Measurements from ENCODE around the gene NHEJ1.

Gene NHEJ1

GRCh38 chr2:219122202-219122980 lies 38.2 kb downstream of the NHEJ1 start:
- no peak for DNase-seq

DNA sequence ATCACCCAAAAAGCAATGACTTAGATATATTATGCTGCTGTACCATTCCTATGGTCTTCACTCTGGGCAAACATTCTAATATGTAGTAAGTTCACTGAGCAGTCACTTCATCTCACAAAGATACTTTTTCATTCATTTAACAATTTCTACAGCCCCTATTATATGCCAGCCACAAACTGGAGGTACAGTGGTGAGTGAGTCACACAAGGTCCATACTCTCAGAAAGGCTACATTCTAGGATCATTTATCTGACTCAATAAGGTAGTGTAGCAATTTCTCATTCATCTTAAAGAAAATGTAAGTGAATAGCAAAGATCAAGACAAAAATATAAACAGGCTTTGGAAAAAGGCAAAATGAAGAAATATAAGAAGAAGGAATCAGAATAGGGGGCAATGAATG lies 40.5 kb downstream of the NHEJ1 start:
- no peak for DNase-seq

DNA sequence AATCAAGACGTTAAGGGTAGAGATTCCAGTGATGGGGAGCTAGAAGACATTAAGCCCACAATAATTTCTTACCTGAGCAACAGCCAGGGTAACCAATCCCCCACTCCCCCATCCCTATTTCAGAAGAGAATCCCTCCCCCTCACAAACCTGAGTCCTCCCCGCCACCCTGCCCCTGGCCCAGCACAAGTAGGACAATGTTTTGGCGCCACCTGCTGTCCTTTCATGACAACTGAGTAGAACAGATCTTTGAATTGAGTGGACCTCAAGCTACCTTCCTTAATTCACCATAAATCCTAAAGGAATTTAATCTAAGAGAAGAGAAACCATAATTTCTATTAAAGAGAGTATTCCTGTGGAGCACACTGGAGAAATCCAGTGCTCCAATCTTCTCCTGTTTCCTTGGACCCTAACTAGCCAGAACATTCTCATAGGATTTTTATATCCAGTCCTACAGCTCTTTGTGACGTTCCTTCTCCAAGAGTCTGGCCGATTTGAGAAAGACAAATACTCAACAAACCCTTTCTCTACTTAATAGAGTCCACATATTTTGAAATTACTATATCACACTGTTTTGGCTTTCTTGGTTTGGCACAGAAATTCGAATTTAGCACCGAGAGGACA lies 41.1 kb downstream of the NHEJ1 start:
- DNase-seq: peak; percentile 33

DNA sequence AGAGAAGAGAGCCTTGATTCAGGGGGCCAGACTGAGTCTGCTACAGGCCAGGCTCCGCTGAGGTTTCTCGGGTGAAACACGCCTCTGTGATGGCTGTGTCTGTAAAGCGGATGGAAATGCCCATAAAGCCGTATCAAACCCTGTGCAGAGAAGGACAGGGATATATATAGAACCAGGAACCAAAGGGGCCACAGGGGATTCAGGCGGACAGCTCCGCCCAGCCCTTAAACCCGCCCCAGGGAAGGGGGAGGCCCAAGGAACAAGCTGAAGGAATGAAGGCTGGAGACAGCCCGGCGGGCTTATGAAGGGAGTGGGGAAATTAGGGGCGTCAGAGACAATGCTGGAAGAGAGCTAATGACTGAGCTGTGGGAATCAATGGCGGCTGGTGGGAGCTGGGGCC lies 42.1 kb downstream of the NHEJ1 start:
- no peak for DNase-seq

DNA sequence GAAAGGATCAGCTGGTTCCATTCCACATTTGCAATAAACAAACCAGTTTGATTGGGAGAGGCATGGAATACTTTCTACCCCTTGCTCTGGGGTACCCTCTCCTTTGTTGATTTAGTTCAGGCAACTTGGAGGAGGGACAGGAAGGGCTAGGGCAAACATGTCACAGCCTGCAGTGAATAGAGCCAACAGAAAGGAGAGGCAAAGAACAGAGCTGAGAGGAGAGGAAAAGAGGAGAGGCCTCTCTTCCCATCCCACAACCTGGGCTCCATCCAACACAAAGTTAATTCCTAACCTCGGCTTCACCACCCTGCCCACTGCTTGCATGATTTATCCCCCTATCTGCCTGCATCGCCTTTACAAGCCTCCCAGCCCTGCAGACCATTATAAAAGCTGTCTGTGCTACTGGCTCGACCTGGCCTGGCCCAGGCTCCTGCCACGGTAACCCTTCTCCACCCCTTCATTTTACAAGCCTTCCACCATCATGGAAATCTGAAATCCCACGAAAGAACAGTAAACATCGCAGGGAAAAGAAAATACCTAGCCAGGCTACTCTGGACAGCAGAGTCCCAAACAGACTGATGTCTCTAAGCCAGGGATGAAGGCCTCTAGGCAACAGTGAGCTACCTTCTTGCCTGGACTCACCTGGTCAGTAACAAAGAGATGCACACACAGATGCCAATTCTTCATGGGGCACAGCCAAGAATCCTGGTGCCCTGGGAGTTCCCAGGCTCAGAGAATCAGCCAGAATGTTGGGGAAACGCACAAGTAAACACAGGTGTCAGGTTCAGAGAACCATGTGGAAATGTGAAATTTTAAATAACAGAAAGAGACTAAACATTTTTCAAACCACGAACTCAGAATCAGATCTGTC lies 43.6 kb downstream of the NHEJ1 start:
- no peak for DNase-seq

- DNase-seq: no peak
Measured at GRCh38 chr2:219112651-219113338, 47.8 kb downstream of the NHEJ1 start.

- no peak for DNase-seq
Measured at GRCh38 chr2:219112062-219112406, 48.6 kb downstream of the NHEJ1 start.

DNA sequence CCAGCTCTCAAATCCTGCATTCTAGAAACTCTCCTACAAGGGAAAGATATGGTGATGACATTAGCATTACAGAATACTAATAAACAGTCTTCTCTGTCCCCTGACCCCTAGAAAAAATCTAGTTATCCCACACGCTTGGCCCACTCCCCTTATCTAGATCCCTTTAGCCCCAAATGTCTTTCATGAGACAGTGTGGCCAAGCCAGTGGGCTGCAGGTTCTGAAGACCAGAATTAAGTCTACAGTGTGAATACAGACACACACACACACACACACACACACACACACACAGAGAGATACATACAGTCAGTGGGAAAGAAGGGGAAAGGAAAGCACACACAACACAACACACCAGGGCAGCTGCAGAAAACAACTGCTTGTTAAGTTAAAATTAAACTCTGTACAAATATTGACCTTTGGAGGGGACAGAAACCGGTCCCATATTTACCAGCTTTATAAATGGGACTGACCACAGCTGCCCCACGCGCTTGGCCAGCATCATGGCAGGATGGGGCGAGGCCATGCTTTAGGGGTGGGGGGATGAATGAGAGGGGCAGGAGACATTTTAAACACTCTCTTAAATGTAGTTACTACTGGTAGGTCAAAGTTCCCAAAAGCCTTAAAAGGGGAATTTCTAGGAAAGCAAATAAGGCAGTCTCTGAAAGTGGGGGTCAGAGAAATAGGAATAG lies 49.1 kb downstream of the NHEJ1 start:
- no peak for DNase-seq

GRCh38 chr2:219109471-219109870 lies 51.1 kb downstream of the NHEJ1 start:
- peak; percentile 39 for DNase-seq

- DNase-seq: no peak
Measured at GRCh38 chr2:219107758-219108157, 52.9 kb downstream of the NHEJ1 start.

DNA sequence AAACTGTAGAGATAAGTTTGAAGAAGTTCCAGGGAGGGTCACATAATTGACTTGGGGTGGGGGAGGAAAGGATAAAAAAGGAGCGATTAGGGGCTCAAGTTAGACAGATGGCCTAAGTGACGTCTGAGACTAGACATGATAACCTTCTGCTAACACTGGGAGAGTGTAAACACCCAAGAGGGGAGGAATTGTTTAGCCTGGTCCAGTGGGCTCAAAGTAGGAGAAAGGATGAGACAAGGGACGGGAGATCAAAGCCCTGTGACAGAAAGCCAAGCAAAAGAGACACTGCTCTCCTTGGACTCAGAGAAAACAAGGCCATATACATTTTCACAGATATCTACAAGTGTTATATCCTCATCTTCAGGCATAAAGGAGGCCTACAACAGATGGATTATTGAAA lies 54.4 kb downstream of the NHEJ1 start:
- DNase-seq: no peak

- no peak for DNase-seq
Measured at GRCh38 chr2:219104107-219105035, 56.2 kb downstream of the NHEJ1 start.

DNA sequence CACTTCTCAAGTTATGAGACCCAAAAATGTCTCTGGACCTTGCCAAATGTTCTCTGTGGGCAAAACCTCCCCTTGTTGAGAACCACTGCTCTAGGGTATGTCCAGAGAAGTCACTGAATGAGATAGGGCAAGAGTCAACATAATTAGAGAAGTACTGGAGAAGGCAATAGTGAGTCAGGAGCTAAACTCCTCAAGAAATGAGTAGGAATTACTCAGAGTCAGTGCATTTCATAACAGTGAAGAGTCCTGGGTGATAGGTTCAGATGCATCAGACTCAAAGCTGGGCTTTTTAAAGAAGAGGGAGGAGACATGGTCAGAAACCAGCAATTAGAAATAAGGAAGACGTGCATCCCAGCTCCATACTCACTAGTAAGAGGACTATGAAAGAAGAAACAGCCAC lies 61.3 kb downstream of the NHEJ1 start:
- DNase-seq: no peak

GRCh38 chr2:219095406-219095935 lies 65.1 kb downstream of the NHEJ1 start:
- DNase-seq: no peak

GRCh38 chr2:219094171-219094570 lies 66.4 kb downstream of the NHEJ1 start:
- no peak for DNase-seq

GRCh38 chr2:219090436-219091299 lies 69.9 kb downstream of the NHEJ1 start:
- no peak for DNase-seq

GRCh38 chr2:219089330-219089729 lies 71.3 kb downstream of the NHEJ1 start:
- no peak for DNase-seq

DNA sequence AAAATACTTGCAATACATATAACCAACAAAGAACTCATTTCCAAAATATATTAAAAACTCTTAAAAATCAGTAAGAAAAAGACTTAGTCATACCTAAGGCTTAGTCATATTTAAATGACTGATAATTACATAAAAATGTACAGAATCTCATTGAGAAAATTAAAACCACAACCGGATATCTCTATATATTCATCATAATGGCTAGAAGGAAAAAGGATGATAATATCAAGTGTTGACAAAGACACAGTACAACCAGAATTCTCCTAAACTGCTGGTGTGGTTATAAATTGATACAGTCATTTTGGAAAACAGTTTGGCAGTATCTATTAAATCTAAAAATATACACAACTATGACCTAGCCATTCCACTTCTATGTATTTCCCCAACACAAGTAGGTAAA lies 72.8 kb downstream of the NHEJ1 start:
- DNase-seq: no peak

GRCh38 chr2:219087361-219087760 lies 73.3 kb downstream of the NHEJ1 start:
- no peak for DNase-seq

GRCh38 chr2:219086196-219086595 lies 74.4 kb downstream of the NHEJ1 start:
- DNase-seq: no peak
